B cell (primary cell): ENCODE results near the gene COL25A1. TPM values are rescaled to one million over a fixed set of nuclear protein-coding genes. Genes with fewer than 3 reads are reported as not detected.

Experiments used
- ATAC-seq: fragments of 200-7000 bp; cut with Tn5 transposase; one replicate; pipeline ENCODE4 v1.10.0; 2021; ENCODE audit warnings: low read depth, mild to moderate bottlenecking, moderate number of reproducible peaks, moderate library complexity
- CTCF ChIA-PET: fragments of 350-600 bp; sonication (Branson Sonifier 250); formaldehyde crosslinking; loops from one replicate; lab custom pipeline; 2021; ENCODE audit warnings: antibody characterized with exemption, inconsistent platforms; lab: Charles Lee
- POLR2A ChIA-PET: fragments of 350-600 bp; sonication (Branson Sonifier 250); formaldehyde crosslinking; loops from one replicate; lab custom pipeline; 2021; ENCODE audit warnings: antibody characterized with exemption; lab: Charles Lee
- DNase-seq: peaks from one replicate; pipeline ENCODE4 v3.0.0; 2013
- H2AFZ ChIP-seq: 2 replicates; pipeline ENCODE4 v1.6.1; 2012; ENCODE audit warnings: mild to moderate bottlenecking, low read depth, low read length; ENCODE audit not compliant: insufficient read depth, poor library complexity, severe bottlenecking
- H3K27ac ChIP-seq, 2 donors: 1 replicate in 1 of 2; 2 replicates in 1 of 2; pipeline ENCODE4 v1.5.1; 2012 to 2013; ENCODE audit warnings: low read length in 2 of 2, mild to moderate bottlenecking in 2 of 2, moderate library complexity in 1 of 2
- H3K27me3 ChIP-seq, 4 experiments: fragments of 200-600 bp in 1 of 4; sonication (generic) in 1 of 4; replicated peaks in 1 of 4; 1 replicate in 2 of 4; 2 replicates in 2 of 4; pipeline versions ENCODE4 v1.6.1 to v1.7.0; 2013 to 2016; ENCODE audit warnings: low read length in 3 of 4, mild to moderate bottlenecking in 2 of 4, mixed read lengths in 1 of 4, moderate library complexity in 1 of 4; ENCODE audit not compliant: insufficient read depth in 4 of 4, control insufficient read depth in 3 of 4; ENCODE audit errors: control extremely low read depth in 1 of 4
- H3K36me3 ChIP-seq, 2 experiments: replicated peaks in 1 of 2; 1 replicate in 1 of 2; 2 replicates in 1 of 2; pipeline versions ENCODE4 v1.6.1 to v1.7.1; 2013; ENCODE audit warnings: low read length in 1 of 2; ENCODE audit not compliant: insufficient read depth in 2 of 2, control insufficient read depth in 1 of 2; ENCODE audit errors: control extremely low read depth in 1 of 2, extremely low read depth in 1 of 2
- H3K4me1 ChIP-seq, 2 donors: fragments of 200-600 bp in 1 of 2; sonication (generic) in 1 of 2; 1 replicate in 1 of 2; 2 replicates in 1 of 2; pipeline versions ENCODE4 v1.5.1 to v1.6.1; 2013 to 2017; ENCODE audit warnings: low read length in 2 of 2; ENCODE audit not compliant: control insufficient read depth in 2 of 2, insufficient read depth in 2 of 2
- H3K4me2 ChIP-seq: replicated peaks from 2 replicates; pipeline ENCODE3; 2012; ENCODE audit warnings: mild to moderate bottlenecking, low read depth, low read length; ENCODE audit not compliant: poor library complexity, severe bottlenecking
- H3K4me3 ChIP-seq, 5 experiments: fragments of 200-600 bp in 1 of 5; sonication (generic) in 1 of 5; 1 replicate in 3 of 5; 2 replicates in 2 of 5; pipeline versions ENCODE4 v1.5.1 to v1.7.0; 2011 to 2016; ENCODE audit warnings: low read length in 4 of 5, mild to moderate bottlenecking in 4 of 5, low read depth in 2 of 5, control low read depth in 1 of 5, moderate library complexity in 1 of 5; ENCODE audit not compliant: insufficient read depth in 1 of 5; ENCODE audit errors: control extremely low read depth in 1 of 5, extremely low read depth in 1 of 5
- H3K79me2 ChIP-seq: fragments of 200-600 bp; sonication (generic); one replicate; pipeline ENCODE4 v1.6.0; 2016; ENCODE audit warnings: low read length; ENCODE audit not compliant: control insufficient read depth, insufficient read depth
- H3K9ac ChIP-seq: fragments of 200-600 bp; sonication (generic); 2 replicates; pipeline ENCODE4 v1.6.1; 2017; ENCODE audit warnings: mild to moderate bottlenecking, low read length, moderate library complexity
- H3K9me3 ChIP-seq, 3 donors: one replicate each; pipeline versions ENCODE4 v1.6.1 to v1.7.1; 2013; ENCODE audit warnings: low read length in 2 of 3; ENCODE audit not compliant: control insufficient read depth in 2 of 3, insufficient read depth in 1 of 3; ENCODE audit errors: control extremely low read depth in 1 of 3
- H4K20me1 ChIP-seq: 2 replicates; pipeline ENCODE4 v1.6.0; 2012; ENCODE audit warnings: mild to moderate bottlenecking, low read length; ENCODE audit not compliant: insufficient read depth, control insufficient read depth, poor library complexity, severe bottlenecking
- H3K27ac Mint-ChIP-seq: one replicate; pipeline ENCODE4 v1.8.0; 2021; ENCODE audit warnings: mixed read lengths
- H3K27me3 Mint-ChIP-seq: one replicate; pipeline ENCODE4 v1.8.0; 2021; ENCODE audit warnings: mixed read lengths
- H3K4me1 Mint-ChIP-seq: one replicate; pipeline ENCODE4 v1.8.0; 2021; ENCODE audit warnings: mixed read lengths
- H3K4me3 Mint-ChIP-seq: one replicate; pipeline ENCODE4 v1.8.0; 2021; ENCODE audit warnings: mixed read lengths
- H3K9me3 Mint-ChIP-seq: one replicate; pipeline ENCODE4 v1.8.0; 2022; ENCODE audit warnings: mixed read lengths; ENCODE audit not compliant: insufficient read depth
- EZH2 ChIP-seq: IDR thresholded peaks from 2 replicates; pipeline ENCODE4 v1.6.1; 2012; ENCODE audit warnings: borderline replicate concordance, low read depth, mild to moderate bottlenecking, moderate library complexity, low read length; ENCODE audit not compliant: insufficient read depth, poor library complexity, severe bottlenecking
- WGBS: methylation state at CpG from one replicate; pipeline ENCODE4 v1.1.5; 2013; ENCODE audit warnings: missing lambda C conversion rate; ENCODE audit not compliant: insufficient coverage; 5-methylcytosine and 5-hydroxymethylcytosine counted together
- intact Hi-C: fragments of 100-400 bp; cut with micrococcal nuclease; formaldehyde crosslinking; loops from one replicate; pipeline ENCODE4 v1.10.0; 2022
- polyA plus RNA-seq: library from polyadenylated mRNA; depleted of rRNA; stranded (reverse); fragments of >200 nt; gene quantifications from 2 replicates; pipeline ENCODE4 v1.2.3, GENCODE V29; 2012
- total RNA-seq, 2 donors: library from RNA; stranded (reverse); fragments of 120-200 nt in 1 of 2; gene quantifications; 1 replicate in 1 of 2; 2 replicates in 1 of 2; pipeline versions ENCODE4 v1.2.3 to v1.2.4, GENCODE V29; 2013 to 2022
- TF ChIP-seq, protein P1 (sequence below): fragments of 200-600 bp; IDR thresholded peaks from one replicate; pipeline ENCODE4 v1.8.0; 2022; ENCODE audit warnings: antibody characterized with exemption, mild to moderate bottlenecking

COL25A1 gene
- total and polyA plus RNA-seq, 2 donors (not counting 1 experiment from before 2014, with no cell fraction given): not detected

DNA sequence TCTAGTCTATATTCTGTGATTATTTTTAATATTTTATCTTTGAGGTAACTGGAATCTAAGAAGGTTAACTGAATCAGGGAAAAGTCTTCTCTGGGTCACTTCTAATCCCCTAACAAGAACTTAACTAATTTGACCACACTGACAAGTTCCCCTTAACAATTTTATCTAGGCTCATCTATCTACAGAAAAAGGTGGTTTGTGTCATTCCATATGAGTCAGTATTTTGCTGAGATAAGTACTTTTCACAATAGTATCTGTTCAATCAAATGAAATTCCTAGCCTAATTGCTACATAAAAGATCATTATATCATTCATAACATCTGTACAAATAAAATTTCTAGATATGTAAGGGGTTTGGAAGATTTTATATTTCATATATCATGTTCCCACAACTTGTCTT, 45.6 kb downstream of the COL25A1 start:
- ChIA-PET POLR2A (no interaction called here), CTCF (no interaction called here)
- no peak overlapping the region for H3K4me3 ChIP-seq
- no peak overlapping the region for H3K4me2 ChIP-seq
- Mint-ChIP-seq H3K4me3 (no peak overlapping the region), H3K27ac (no peak overlapping the region), H3K27me3 (peaks cover 6% of the 10 kb centered on the region), H3K4me1 (no peaks in the 10 kb centered on the region), H3K9me3 (no peaks in the 10 kb centered on the region)
- TF ChIP-seq EZH2: no peak
- TF ChIP-seq, protein P1, sequence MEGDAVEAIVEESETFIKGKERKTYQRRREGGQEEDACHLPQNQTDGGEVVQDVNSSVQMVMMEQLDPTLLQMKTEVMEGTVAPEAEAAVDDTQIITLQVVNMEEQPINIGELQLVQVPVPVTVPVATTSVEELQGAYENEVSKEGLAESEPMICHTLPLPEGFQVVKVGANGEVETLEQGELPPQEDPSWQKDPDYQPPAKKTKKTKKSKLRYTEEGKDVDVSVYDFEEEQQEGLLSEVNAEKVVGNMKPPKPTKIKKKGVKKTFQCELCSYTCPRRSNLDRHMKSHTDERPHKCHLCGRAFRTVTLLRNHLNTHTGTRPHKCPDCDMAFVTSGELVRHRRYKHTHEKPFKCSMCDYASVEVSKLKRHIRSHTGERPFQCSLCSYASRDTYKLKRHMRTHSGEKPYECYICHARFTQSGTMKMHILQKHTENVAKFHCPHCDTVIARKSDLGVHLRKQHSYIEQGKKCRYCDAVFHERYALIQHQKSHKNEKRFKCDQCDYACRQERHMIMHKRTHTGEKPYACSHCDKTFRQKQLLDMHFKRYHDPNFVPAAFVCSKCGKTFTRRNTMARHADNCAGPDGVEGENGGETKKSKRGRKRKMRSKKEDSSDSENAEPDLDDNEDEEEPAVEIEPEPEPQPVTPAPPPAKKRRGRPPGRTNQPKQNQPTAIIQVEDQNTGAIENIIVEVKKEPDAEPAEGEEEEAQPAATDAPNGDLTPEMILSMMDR: no peak
- no peaks in the 10 kb centered on the region for H3K36me3 ChIP-seq
- H3K9me3 ChIP-seq: no peaks in the 10 kb centered on the region
- DNase-seq: no peak
- H2AFZ ChIP-seq: no peak overlapping the region
- no peaks in the 10 kb centered on the region for H3K27me3 ChIP-seq
- no peak overlapping the region for H3K9ac ChIP-seq
- ATAC-seq: no peak
- no peaks in the 10 kb centered on the region for H4K20me1 ChIP-seq
- intact Hi-C loops: no loop called here
- H3K4me1 ChIP-seq: no peaks in the 10 kb centered on the region
- no peak overlapping the region for H3K27ac ChIP-seq
- H3K79me2 ChIP-seq: no peaks in the 10 kb centered on the region

DNA sequence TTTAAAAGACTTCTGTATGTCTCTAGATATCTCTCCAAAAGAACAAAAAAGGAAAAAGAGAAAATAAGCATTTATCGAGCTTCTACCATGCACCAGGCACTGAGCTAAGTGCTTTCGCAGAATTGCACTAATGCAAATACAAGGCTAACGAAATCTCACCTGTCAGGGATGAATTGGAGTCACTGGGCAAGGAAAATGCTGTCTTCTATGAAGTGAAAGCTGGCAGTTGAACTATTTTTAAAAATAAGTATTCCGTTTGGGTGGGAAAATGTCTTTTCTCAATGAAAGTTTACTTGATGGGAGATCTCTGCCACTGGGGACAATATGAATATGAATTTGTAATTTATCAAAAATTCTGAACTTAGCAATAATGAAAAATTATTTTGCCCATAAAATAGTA, 47.6 kb downstream of the COL25A1 start:
- Mint-ChIP-seq H3K4me1 (no peaks in the 10 kb centered on the region), H3K4me3 (no peak overlapping the region), H3K9me3 (peaks cover 3% of the 10 kb centered on the region), H3K27me3 (peaks cover 6% of the 10 kb centered on the region), H3K27ac (no peak overlapping the region)
- no peak overlapping the region for H3K4me3 ChIP-seq
- H3K9ac ChIP-seq: no peak overlapping the region
- DNase-seq (no peak), ATAC-seq (no peak)
- no peaks in the 10 kb centered on the region for H3K27me3 ChIP-seq
- no peaks in the 10 kb centered on the region for H3K4me1 ChIP-seq
- no peak overlapping the region for H3K27ac ChIP-seq
- no peak overlapping the region for H3K4me2 ChIP-seq
- intact Hi-C loops: no loop called here
- H3K79me2 ChIP-seq: no peaks in the 10 kb centered on the region
- H3K9me3 ChIP-seq: no peaks in the 10 kb centered on the region
- no peaks in the 10 kb centered on the region for H4K20me1 ChIP-seq
- TF ChIP-seq EZH2: no peak
- TF ChIP-seq, protein P1: no peak
- CTCF ChIA-PET: no interaction called here
- no peaks in the 10 kb centered on the region for H3K36me3 ChIP-seq
- POLR2A ChIA-PET: no interaction called here
- no peak overlapping the region for H2AFZ ChIP-seq
- 97% methylated on average over 3 of the region's 4 CpGs for WGBS
